ENCODE results near the gene MTHFD1. TPM values are rescaled to one million over a fixed set of nuclear protein-coding genes. Genes with fewer than 3 reads are reported as not detected.

Gene MTHFD1
- total and polyA plus RNA-seq, 8 donors, result 16.4 to 53.9 (median 35.5) TPM

- Histone ChIP-seq H3K27me3 (no peaks in the 10 kb centered on the region), H3K36me3 (peaks cover 0 to 16% (median 0%) of the 10 kb centered on the region in 3 donors), H3K27ac (no peak overlapping the region), H3K4me1 (no peaks in the 10 kb centered on the region), H3K9me3 (no peaks in the 10 kb centered on the region), H3K4me3 (no peak overlapping the region)
- no peak for DNase-seq
- no peak for TF ChIP-seq CTCF (IDR thresholded peaks at IDR 0.05)
- intact Hi-C loops (cut with DNase I), result no loop called here
- ATAC-seq, result no peak
- no peak for FAIRE-seq
- 78 to 87% methylated on average over 5 of the region's 5 CpGs for WGBS, 2 donors
Measured at GRCh38 chr14:64488590-64489099, 100.5 kb downstream of the MTHFD1 start.

GRCh38 chr14:64491637-64492036 is 103.5 kb downstream of the MTHFD1 start:
- no peak for FAIRE-seq
- H3K36me3 ChIP-seq, result peaks cover 0 to 16% (median 0%) of the 10 kb centered on the region in 3 donors
- no peaks in the 10 kb centered on the region for H3K9me3 ChIP-seq
- H3K4me3 ChIP-seq, result no peak overlapping the region
- no peak for DNase-seq
- no peaks in the 10 kb centered on the region for H3K27me3 ChIP-seq
- no peaks in the 10 kb centered on the region for H3K4me1 ChIP-seq
- intact Hi-C loops (cut with DNase I), result no loop called here
- no peak for TF ChIP-seq CTCF (IDR thresholded peaks at IDR 0.05)
- 75 to 80% methylated on average over 2 of the region's 2 CpGs for WGBS, 2 donors
- no peak for ATAC-seq
- no peak overlapping the region for H3K27ac ChIP-seq

- ATAC-seq, result no peak
- no peak for DNase-seq
- Histone ChIP-seq H3K4me3 (no peak overlapping the region), H3K36me3 (peaks cover 0 to 14% (median 0%) of the 10 kb centered on the region in 3 donors), H3K27ac (no peak overlapping the region), H3K9me3 (no peaks in the 10 kb centered on the region), H3K4me1 (no peaks in the 10 kb centered on the region), H3K27me3 (no peaks in the 10 kb centered on the region)
- 83% methylated on average over 3 of the region's 3 CpGs for WGBS, 2 donors
- no peak for TF ChIP-seq CTCF (IDR thresholded peaks at IDR 0.05)
- intact Hi-C loops (cut with DNase I), result no loop called here
- FAIRE-seq, result no peak
Measured at GRCh38 chr14:64493455-64493854, 105.3 kb downstream of the MTHFD1 start.

- Histone ChIP-seq H3K4me3 (no peak overlapping the region), H3K27me3 (no peaks in the 10 kb centered on the region), H3K27ac (no peak overlapping the region), H3K4me1 (no peaks in the 10 kb centered on the region), H3K9me3 (no peaks in the 10 kb centered on the region), H3K36me3 (peaks cover 0 to 7% (median 0%) of the 10 kb centered on the region in 3 donors)
- ATAC-seq (no peak), DNase-seq (no peak), FAIRE-seq (no peak)
- TF ChIP-seq CTCF (IDR thresholded peaks at IDR 0.05), result no peak
- intact Hi-C loops (cut with DNase I), result no loop called here
Measured at GRCh38 chr14:64495252-64495651, 107.1 kb downstream of the MTHFD1 start.

- H3K27ac ChIP-seq, result no peak overlapping the region
- no peak for TF ChIP-seq CTCF (IDR thresholded peaks at IDR 0.05)
- ATAC-seq (no peak), DNase-seq (no peak), FAIRE-seq (no peak)
- no peak overlapping the region for H3K4me3 ChIP-seq
- intact Hi-C loops (cut with DNase I), result no loop called here
- no peaks in the 10 kb centered on the region for H3K27me3 ChIP-seq
- peaks cover 4 to 12% (median 7%) of the 10 kb centered on the region in 3 donors for H3K4me1 ChIP-seq
- H3K9me3 ChIP-seq, result no peaks in the 10 kb centered on the region
- peaks cover 0 to 7% (median 0%) of the 10 kb centered on the region in 3 donors for H3K36me3 ChIP-seq
Measured at GRCh38 chr14:64496764-64497163, 108.6 kb downstream of the MTHFD1 start.
